GM19395 (cell line): ENCODE data around the gene SGO2.
A peak's percentile ranks its signal among the peaks of the same experiment; 100 is the strongest.

Experiments used
- ATAC-seq: cut with Tn5 transposase; IDR thresholded peaks from one replicate; pipeline ENCODE4 v1.9.1; 2021; ENCODE audit warnings: mild to moderate bottlenecking, moderate library complexity; ENCODE audit not compliant: unreplicated experiment

Gene SGO2

GRCh38 chr2:200525882-200526651 is at the start of gene SGO2:
Gene SGO2, plus strand, starts transcription at chr2:200526207. Its CDS starts 6,769 bp downstream, at chr2:200532976.
- ATAC-seq: peak; percentile 100

- ATAC-seq: no peak
Measured at GRCh38 chr2:200476836-200477235, 49.2 kb upstream of the SGO2 start.

GRCh38 chr2:200477667-200478131 is 48.3 kb upstream of the SGO2 start:
- ATAC-seq: no peak

- ATAC-seq: no peak
Measured at GRCh38 chr2:200479692-200480265, 46.2 kb upstream of the SGO2 start.

GRCh38 chr2:200482194-200482593 is 43.8 kb upstream of the SGO2 start:
- ATAC-seq: peak; percentile 45

- ATAC-seq: peak; percentile 65
Measured at GRCh38 chr2:200483729-200484198, 42.2 kb upstream of the SGO2 start.

GRCh38 chr2:200484934-200485333 is 41.1 kb upstream of the SGO2 start:
- no peak for ATAC-seq

- ATAC-seq: no peak
Measured at GRCh38 chr2:200486529-200486928, 39.5 kb upstream of the SGO2 start.

GRCh38 chr2:200488169-200488568 is 37.8 kb upstream of the SGO2 start:
- no peak for ATAC-seq

GRCh38 chr2:200490001-200490400 is 36.0 kb upstream of the SGO2 start:
- no peak for ATAC-seq

GRCh38 chr2:200492656-200493055 is 33.4 kb upstream of the SGO2 start:
- ATAC-seq: no peak

GRCh38 chr2:200494048-200494447 is 32.0 kb upstream of the SGO2 start:
- no peak for ATAC-seq

GRCh38 chr2:200496696-200497095 is 29.3 kb upstream of the SGO2 start:
- ATAC-seq: no peak

GRCh38 chr2:200498402-200499162 is 27.4 kb upstream of the SGO2 start:
- ATAC-seq: no peak

- no peak for ATAC-seq
Measured at GRCh38 chr2:200502196-200502595, 23.8 kb upstream of the SGO2 start.

GRCh38 chr2:200506679-200507078 is 19.3 kb upstream of the SGO2 start:
- ATAC-seq: no peak

- no peak for ATAC-seq
Measured at GRCh38 chr2:200507179-200507578, 18.8 kb upstream of the SGO2 start.

- no peak for ATAC-seq
Measured at GRCh38 chr2:200509235-200509611, 16.8 kb upstream of the SGO2 start.

- ATAC-seq: peak; percentile 96
Measured at GRCh38 chr2:200509612-200510433, 16.2 kb upstream of the SGO2 start, which contains the start of gene KCTD18. Gene KCTD18, minus strand, starts transcription at chr2:200510068. Its CDS starts 3,052 bp downstream, at chr2:200507016.

GRCh38 chr2:200515155-200515554 is 10.9 kb upstream of the SGO2 start:
- ATAC-seq: no peak

- no peak for ATAC-seq
Measured at GRCh38 chr2:200523158-200523557, 2.8 kb upstream of the SGO2 start.
